Measurements from ENCODE around the gene MBNL1. TPM values are rescaled to one million over a fixed set of nuclear protein-coding genes. Genes with fewer than 3 reads are reported as not detected.

The MBNL1 gene
- total and polyA plus RNA-seq, 2 donors (not counting 3 experiments of a cell fraction or from before 2014, with no cell fraction given) = 179 to 362 TPM

DNA sequence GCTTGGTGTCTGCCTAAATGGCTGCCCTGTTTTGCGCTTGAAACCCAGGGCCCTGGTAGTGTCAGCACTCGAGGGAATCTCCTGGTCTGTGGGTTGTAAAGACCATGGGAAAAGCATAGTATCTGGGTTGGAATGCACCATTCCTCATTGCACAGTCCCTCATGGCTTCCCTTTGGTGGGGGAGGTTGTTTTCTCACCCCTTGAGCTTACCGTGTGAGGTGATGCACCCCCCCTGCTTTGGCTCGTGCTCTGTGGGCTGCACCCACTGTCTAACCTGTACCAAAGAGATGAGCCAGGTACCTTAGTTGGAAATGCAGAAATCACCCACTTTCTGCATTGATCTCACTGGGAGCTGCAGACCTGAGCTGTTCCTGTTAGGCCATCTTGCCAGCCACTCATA is 104.7 kb downstream of the MBNL1 start:
- no TSS peak for BruUV-seq (replicated peaks)
- TF ChIP-seq JUN (IDR thresholded peaks at IDR 0.05; ENCODE audit: borderline replicate concordance, insufficient read depth, insufficient read length, low read depth) (no peak), POLR2AphosphoS5 (IDR thresholded peaks at IDR 0.05; ENCODE audit: insufficient read depth, low read depth, low read length) (no peak), GATA2 (IDR thresholded peaks at IDR 0.05; ENCODE audit: insufficient read depth, insufficient read length, low read depth, low read length) (no peak), CTCF (IDR thresholded peaks at IDR 0.05; ENCODE audit: extremely low read depth in 1 of 2, insufficient read depth in 1 of 2, low read depth in 1 of 2, low read length in 2 of 2) (no peak), POLR2A (IDR thresholded peaks at IDR 0.05; ENCODE audit: low read depth, low read length) (no peak), MYC (IDR thresholded peaks at IDR 0.05; ENCODE audit: low read depth, low read length) (no peak), MAX (IDR thresholded peaks at IDR 0.05; ENCODE audit: insufficient read depth, insufficient read length) (no peak), EZH2 (IDR thresholded peaks at IDR 0.05; ENCODE audit: borderline replicate concordance, low read depth, low read length, severe bottlenecking) (no peak), FOS (IDR thresholded peaks at IDR 0.05; ENCODE audit: borderline replicate concordance, insufficient read depth, low read length) (no peak)
- Histone ChIP-seq H3K9ac (replicated peaks; ENCODE audit: extremely low read depth, insufficient read depth, low read length) (no peak overlapping the region), H3K27me3 (ENCODE audit: control insufficient read depth in 2 of 2, insufficient read depth in 2 of 2, low read length in 2 of 2) (no peaks in the 10 kb centered on the region), H3K79me2 (ENCODE audit: control insufficient read depth, insufficient read depth, low read length) (peaks cover 99% of the 10 kb centered on the region), H3K4me2 (ENCODE audit: insufficient read depth, low read length) (no peak overlapping the region), H3K4me1 (ENCODE audit: control insufficient read depth, extremely low read depth, insufficient read depth, low read length) (peaks cover 31% of the 10 kb centered on the region), H3K36me3 (ENCODE audit: control insufficient read depth in 2 of 2, extremely low read depth in 1 of 2, insufficient read depth in 2 of 2, low read length in 2 of 2) (peaks cover 3 to 6% of the 10 kb centered on the region in 2 experiments), H3K4me3 (replicated peaks in 1 of 3; ENCODE audit: insufficient read depth in 1 of 3, low read depth in 1 of 3, low read length in 3 of 3) (no peak overlapping the region), H3K9me3 (replicated peaks; ENCODE audit: control insufficient read depth, insufficient read depth, low read length) (no peaks in the 10 kb centered on the region), H3K27ac (ENCODE audit: insufficient read depth, low read depth, low read length) (no peak overlapping the region), H4K20me1 (replicated peaks; ENCODE audit: control insufficient read depth, extremely low read depth, insufficient read depth, low read length) (peaks cover 13% of the 10 kb centered on the region), H2AFZ (ENCODE audit: low read depth, low read length) (no peak overlapping the region), H3K9me1 (replicated peaks; ENCODE audit: control insufficient read depth, extremely low read depth, insufficient read depth, low read length) (no peaks in the 10 kb centered on the region)
- dilution Hi-C loops (cut with MboI; ENCODE audit: extremely low pct_ligation_motif_present, low sequenced_read_pairs) (no loop called here), intact Hi-C loops (cut with micrococcal nuclease) (no loop called here)
- DNase-seq (ENCODE audit: low read depth, low spot score) = no peak
- ChIA-PET CTCF (interaction anchor here (2.0 to 2.6 kb wide), 2 partner anchors 8 to 13 kb away, joined by 6 to 13 read pairs; no protein-coding TSS in a partner anchor), POLR2A (no interaction called here)
- FAIRE-seq = no peak
